K562 (cell line): ENCODE measurements around the gene MYO1D. TPM values are rescaled to one million over a fixed set of nuclear protein-coding genes. Genes with fewer than 3 reads are reported as not detected.

Source experiments
- ATAC-seq: fragments of 200-7000 bp; cut with Tn5 transposase; 3 replicates; pipeline ENCODE4 v1.9.1; 2020; ENCODE audit warnings: moderate library complexity
- BruUV-seq: library from RNA; stranded (reverse); fragments of 400-500 nt; replicated peaks from 2 replicates; lab custom pipeline; 2021; lab: Mats Ljungman, UMichigan
- CTCF ChIA-PET: fragments of 300-600 bp; formaldehyde crosslinking; extraction: SDS; loops from one replicate; lab custom pipeline; 2021; ENCODE audit warnings: low intra/inter-chr PET ratio; lab: Yijun Ruan, JAX
- POLR2A ChIA-PET: fragments of 300-600, 350-650 bp; sonication (Branson Sonifier 250); formaldehyde crosslinking; extraction: SDS; loops from one replicate; lab custom pipeline; 2021; ENCODE audit warnings: antibody characterized with exemption, inconsistent platforms; lab: Yijun Ruan, JAX
- DNase-seq, 4 experiments: peaks; one replicate each; pipeline versions ENCODE4 v3.0.0 to v3.0.0-alpha.2; 2011 to 2018; ENCODE audit warnings: low spot score in 3 of 4, mixed read lengths in 3 of 4; ENCODE audit errors: extremely low read depth in 1 of 4
- FAIRE-seq: peaks from 2 replicates; lab custom pipeline; 2011; peaks lifted over from hg19 to GRCh38; lab: Jason Lieb, UNC
- H2AFZ ChIP-seq: 2 replicates; pipeline ENCODE4 v1.6.0; 2011; ENCODE audit warnings: low read depth, low read length, control low read depth, inconsistent platforms
- H3K27ac ChIP-seq: fragments of 200-600 bp; 3 replicates; pipeline ENCODE4 v1.8.0; 2011; ENCODE audit warnings: low read depth, mild to moderate bottlenecking, control low read depth, inconsistent platforms, low read length, moderate library complexity, mixed read lengths; ENCODE audit errors: extremely low read depth
- H3K27me3 ChIP-seq, 2 experiments: fragments of 300-600 bp in 1 of 2; 2 replicates in 1 of 2; 3 replicates in 1 of 2; pipeline versions ENCODE4 v1.6.0 to v1.8.0; 2011; ENCODE audit warnings: inconsistent platforms in 2 of 2, low read length in 2 of 2, mild to moderate bottlenecking in 1 of 2, mixed read lengths in 1 of 2, moderate library complexity in 1 of 2; ENCODE audit not compliant: control insufficient read depth in 2 of 2, insufficient read depth in 2 of 2
- H3K36me3 ChIP-seq: fragments of 300-600 bp; 3 replicates; pipeline ENCODE4 v1.8.0; 2011; ENCODE audit warnings: mild to moderate bottlenecking, low read length, inconsistent platforms; ENCODE audit not compliant: control insufficient read depth, insufficient read depth
- H3K4me1 ChIP-seq, 2 experiments: fragments of 200-600 bp in 1 of 2; replicated peaks in 1 of 2; 2 replicates in 1 of 2; 3 replicates in 1 of 2; pipeline versions ENCODE4 v1.5.1 to v1.8.0; 2011; ENCODE audit warnings: inconsistent platforms in 2 of 2, low read length in 2 of 2, mild to moderate bottlenecking in 1 of 2, mixed read lengths in 1 of 2, moderate library complexity in 1 of 2; ENCODE audit not compliant: control insufficient read depth in 2 of 2, insufficient read depth in 2 of 2
- H3K4me2 ChIP-seq: 2 replicates; pipeline ENCODE4 v1.6.1; 2011; ENCODE audit warnings: low read length, control low read depth, inconsistent platforms, mixed read lengths; ENCODE audit not compliant: insufficient read depth
- H3K4me3 ChIP-seq: fragments of 200-600 bp; sonication (generic), shearing (Covaris generic); 2 replicates; pipeline ENCODE4 v1.5.1; 2016; ENCODE audit warnings: control low read depth, inconsistent platforms
- H3K79me2 ChIP-seq: fragments of 200-600 bp; 3 replicates; pipeline ENCODE4 v1.8.0; 2011; ENCODE audit warnings: low read length, inconsistent platforms; ENCODE audit not compliant: control insufficient read depth, insufficient read depth
- H3K9ac ChIP-seq, 2 experiments: 2 replicates each; pipeline versions ENCODE4 v1.6.0 to v1.6.1; 2011; ENCODE audit warnings: low read depth in 2 of 2, low read length in 2 of 2, control low read depth in 1 of 2, inconsistent platforms in 1 of 2, mild to moderate bottlenecking in 1 of 2, mixed read lengths in 1 of 2; ENCODE audit not compliant: insufficient read depth in 1 of 2
- H3K9me1 ChIP-seq: one replicate; pipeline ENCODE4 v1.6.0; 2011; ENCODE audit warnings: inconsistent platforms, mild to moderate bottlenecking, low read length, moderate library complexity; ENCODE audit not compliant: control insufficient read depth, insufficient read depth
- H3K9me3 ChIP-seq: replicated peaks from 2 replicates; pipeline ENCODE4 v1.5.1; 2011; ENCODE audit warnings: low read depth, low read length, inconsistent platforms; ENCODE audit not compliant: control insufficient read depth, insufficient read depth
- H4K20me1 ChIP-seq: replicated peaks from 2 replicates; pipeline ENCODE4 v1.6.1; 2011; ENCODE audit warnings: low read length, inconsistent platforms, mixed read lengths; ENCODE audit not compliant: control insufficient read depth, insufficient read depth
- FOXJ3 ChIP-seq: sonication (generic); formaldehyde crosslinking; IDR thresholded peaks from 2 replicates; pipeline ENCODE4 v1.4.0; 2020; ENCODE audit warnings: mild to moderate bottlenecking, missing genetic modification reagents
- GATAD2B ChIP-seq: fragments of 450-650 bp; IDR thresholded peaks from 2 replicates; pipeline ENCODE4 v1.6.1; 2017; ENCODE audit warnings: mild to moderate bottlenecking, borderline replicate concordance
- HDAC3 ChIP-seq: fragments of 450-650 bp; IDR thresholded peaks from 2 replicates; pipeline ENCODE4 v1.6.1; 2018; ENCODE audit warnings: borderline replicate concordance, mild to moderate bottlenecking, moderate library complexity; ENCODE audit not compliant: partially characterized antibody
- PRPF4 ChIP-seq: fragments of 200-400 bp; formaldehyde crosslinking; IDR thresholded peaks from one replicate; pipeline ENCODE4 v1.6.1; 2017; ENCODE audit warnings: low read length, low read depth, mild to moderate bottlenecking; ENCODE audit not compliant: insufficient read depth, poor library complexity, severe bottlenecking
- ZNF57 ChIP-seq: fragments of 450-650 bp; formaldehyde crosslinking; IDR thresholded peaks from 2 replicates; pipeline ENCODE4 v1.4.0; 2020; ENCODE audit warnings: mild to moderate bottlenecking, moderate library complexity
- ZNF699 ChIP-seq: fragments of 250-450 bp; sonication (Bioruptor Pico); IDR thresholded peaks from 2 replicates; pipeline ENCODE4 v1.8.0; 2021; ENCODE audit warnings: mild to moderate bottlenecking, moderate library complexity; ENCODE audit not compliant: insufficient replicate concordance
- WGBS: fragments of 100-300 bp; shearing (Covaris generic); methylation state at CpG from one replicate; pipeline ENCODE4 v1.1.6; 2016; ENCODE audit warnings: low coverage, mixed read lengths; ENCODE audit not compliant: insufficient coverage; ENCODE audit errors: missing lambda C conversion rate; 5-methylcytosine and 5-hydroxymethylcytosine counted together
- in situ Hi-C: fragments of 300-500 bp; cut with MboI; formaldehyde crosslinking; loops from 4 replicates; pipeline ENCODE4 v1.15.0; 2018; ENCODE audit warnings: inconsistent platforms, mixed read lengths
- intact Hi-C: fragments of 100-400 bp; cut with micrococcal nuclease; formaldehyde crosslinking; loops from 2 replicates; pipeline ENCODE4 v1.14.2; 2022
- polyA plus RNA-seq, 8 experiments: library from polyadenylated mRNA; depleted of rRNA in 4 of 8; stranded (reverse) in 5 of 8; unstranded in 3 of 8; fragments of >200 nt; fragmentation: Nextera tagmentation in 2 of 8; fragmentation: Illumina TruSeq in 1 of 8; extraction: Ambion mirVana in 2 of 8; extraction: Trizol in 1 of 8; gene quantifications; 2 replicates each; pipeline versions ENCODE4 v1.2.1 to v1.2.3, GENCODE V29; 2011 to 2014; ENCODE audit warnings: inconsistent platforms in 1 of 8, missing spikeins in 1 of 8
- total RNA-seq, 7 experiments: library from RNA; depleted of rRNA in 6 of 7; stranded (reverse); fragments of >200 nt in 6 of 7; fragmentation: Illumina TruSeq in 2 of 7; extraction: Trizol in 2 of 7; gene quantifications; 2 replicates each; pipeline versions ENCODE4 v1.2.1 to v1.2.3, GENCODE V29; 2011 to 2021; ENCODE audit warnings: low replicate concordance in 1 of 7
- TF ChIP-seq, protein P1 (sequence below): sonication (generic); formaldehyde crosslinking; IDR thresholded peaks from 2 replicates; pipeline ENCODE4 v1.8.1; 2023; ENCODE audit warnings: mild to moderate bottlenecking, missing genetic modification reagents, moderate library complexity

The MYO1D gene
- total and polyA plus RNA-seq, 9 of the 15 experiments (the other 6 are each of a cell fraction or from before 2014, with no cell fraction given), result 2.1 to 71.2 (median 45.4) TPM

DNA sequence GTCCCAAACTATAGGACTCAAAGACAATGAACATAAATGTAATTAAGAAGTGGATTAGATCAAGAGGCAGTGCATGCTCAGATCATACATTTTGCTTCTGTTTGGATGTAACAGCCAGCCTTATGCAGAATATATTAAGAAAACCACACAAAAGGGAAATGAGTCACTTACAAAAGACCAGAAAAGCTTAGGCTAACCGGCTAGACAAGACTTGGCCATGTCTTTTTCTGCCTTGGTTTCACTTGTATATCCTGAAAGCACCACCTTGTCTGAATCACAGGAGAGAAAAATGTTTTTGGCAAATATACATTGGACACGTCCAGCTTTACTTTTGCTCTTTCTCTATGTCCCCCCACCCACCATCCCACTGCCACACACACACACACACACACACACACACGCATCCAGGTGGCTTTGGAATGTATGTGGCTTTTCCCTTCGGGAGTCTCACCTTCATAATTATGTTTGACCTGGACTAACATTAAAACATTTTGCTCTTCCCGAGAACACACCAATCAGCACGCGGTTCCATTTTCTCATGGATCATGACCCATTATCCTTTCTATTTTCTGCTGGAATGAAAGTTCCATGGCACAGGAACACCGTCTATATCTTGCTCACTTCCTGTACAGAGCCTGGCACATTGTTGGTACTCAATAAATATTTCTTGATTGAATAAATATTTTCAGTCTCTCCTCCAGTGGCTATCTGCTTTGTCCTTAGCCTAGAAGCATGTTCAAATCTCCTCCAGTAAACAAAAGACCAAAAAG is 325.6 kb downstream of the MYO1D start:
- Histone ChIP-seq H3K79me2 (no peaks in the 10 kb centered on the region), H3K36me3 (no peaks in the 10 kb centered on the region), H3K4me3 (no peak overlapping the region), H3K9ac (no peak overlapping the region), H3K27ac (no peak overlapping the region), H2AFZ (no peak overlapping the region), H3K4me1 (no peaks in the 10 kb centered on the region), H3K9me1 (no peaks in the 10 kb centered on the region), H3K9me3 (no peaks in the 10 kb centered on the region), H3K27me3 (no peaks in the 10 kb centered on the region), H4K20me1 (no peaks in the 10 kb centered on the region), H3K4me2 (no peak overlapping the region)
- WGBS, result 68% methylated on average over 8 of the region's 8 CpGs
- no peak for ATAC-seq
- intact Hi-C loops, result no loop called here
- in situ Hi-C loops, result no loop called here
- CTCF ChIA-PET, result no interaction called here
- no TSS peak for BruUV-seq
- TF ChIP-seq FOXJ3 (CRISPR knock-in tag), result no peak
- TF ChIP-seq, protein P1, sequence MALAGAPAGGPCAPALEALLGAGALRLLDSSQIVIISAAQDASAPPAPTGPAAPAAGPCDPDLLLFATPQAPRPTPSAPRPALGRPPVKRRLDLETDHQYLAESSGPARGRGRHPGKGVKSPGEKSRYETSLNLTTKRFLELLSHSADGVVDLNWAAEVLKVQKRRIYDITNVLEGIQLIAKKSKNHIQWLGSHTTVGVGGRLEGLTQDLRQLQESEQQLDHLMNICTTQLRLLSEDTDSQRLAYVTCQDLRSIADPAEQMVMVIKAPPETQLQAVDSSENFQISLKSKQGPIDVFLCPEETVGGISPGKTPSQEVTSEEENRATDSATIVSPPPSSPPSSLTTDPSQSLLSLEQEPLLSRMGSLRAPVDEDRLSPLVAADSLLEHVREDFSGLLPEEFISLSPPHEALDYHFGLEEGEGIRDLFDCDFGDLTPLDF (CRISPR knock-in tag), result no peak
- TF ChIP-seq GATAD2B, result no peak
- TF ChIP-seq PRPF4, result no peak
- TF ChIP-seq ZNF699 (CRISPR knock-in tag), result no peak
- TF ChIP-seq HDAC3, result no peak
- TF ChIP-seq ZNF57 (CRISPR knock-in tag), result no peak
- POLR2A ChIA-PET, result interaction anchor here (1.1 kb wide), 1 partner anchor 96 kb away, joined by 3 read pairs; no protein-coding TSS in a partner anchor
- DNase-seq, result no peak
- FAIRE-seq, result no peak
